ENCODE results near the gene PROX2.

Gene PROX2

GRCh38 chr14:74841230-74842207, 34.4 kb downstream of the PROX2 start:
- DNase-seq (ENCODE audit: low spot score) = no peak

- no peak for DNase-seq (ENCODE audit: low spot score)
Observed at GRCh38 chr14:74840603-74841030, 35.3 kb downstream of the PROX2 start.

GRCh38 chr14:74838166-74838565, 37.8 kb downstream of the PROX2 start:
- no peak for DNase-seq (ENCODE audit: low spot score)

- no peak for DNase-seq (ENCODE audit: low spot score)
Observed at GRCh38 chr14:74836251-74836960, 39.5 kb downstream of the PROX2 start.

GRCh38 chr14:74835645-74836250, 40.2 kb downstream of the PROX2 start:
- DNase-seq (ENCODE audit: low spot score) = no peak

- DNase-seq (ENCODE audit: low spot score) = no peak
Observed at GRCh38 chr14:74834692-74835392, 41.1 kb downstream of the PROX2 start.

- DNase-seq (ENCODE audit: low spot score) = no peak
Observed at GRCh38 chr14:74832849-74833248, 43.1 kb downstream of the PROX2 start.

GRCh38 chr14:74829251-74829650, 46.7 kb downstream of the PROX2 start:
- peak; percentile 5 for DNase-seq (ENCODE audit: low spot score)

GRCh38 chr14:74826574-74826973, 49.4 kb downstream of the PROX2 start:
- DNase-seq (ENCODE audit: low spot score) = no peak
